ENCODE results near the gene ETS2.

GRCh38 chr21:38814126-38815059 is 8.7 kb downstream of the ETS2 start:
- TF ChIP-seq CTCF (IDR thresholded peaks at IDR 0.05): no peak
- TF ChIP-seq POLR2A (IDR thresholded peaks at IDR 0.05): no peak

All from lower leg skin (tissue), 3 donors.